GM12878 (cell line): ENCODE measurements around the gene ZNF771. TPM values are rescaled to one million over a fixed set of nuclear protein-coding genes. Genes with fewer than 3 reads are reported as not detected.
A peak's percentile ranks its signal among the peaks of the same experiment; 100 is the strongest.

Experiments used
- BACH1 ChIP-seq: fragments of 450-650 bp; IDR thresholded peaks from 2 replicates; pipeline ENCODE4 v1.6.1; 2017; ENCODE audit warnings: mild to moderate bottlenecking, borderline replicate concordance
- FOXK2 ChIP-seq: fragments of 450-650 bp; IDR thresholded peaks from 2 replicates; pipeline ENCODE4 v1.6.1; 2017; ENCODE audit warnings: mild to moderate bottlenecking, moderate library complexity
- GATAD2B ChIP-seq: fragments of 450-650 bp; conservative IDR thresholded peaks from 2 replicates; pipeline ENCODE4 v1.6.1; 2017; ENCODE audit warnings: low read depth, mild to moderate bottlenecking, moderate library complexity
- HCFC1 ChIP-seq: fragments of 150-350 bp; IDR thresholded peaks from 2 replicates; pipeline ENCODE4 v1.6.1; 2014; ENCODE audit warnings: low read length
- MYC ChIP-seq: IDR thresholded peaks from 2 replicates; pipeline ENCODE4 v1.6.1; 2011; ENCODE audit warnings: mild to moderate bottlenecking, low read length, moderate library complexity, inconsistent platforms; ENCODE audit not compliant: insufficient read depth, insufficient replicate concordance, insufficient read length, severe bottlenecking
- NBN ChIP-seq: fragments of 450-650 bp; IDR thresholded peaks from 2 replicates; pipeline ENCODE4 v1.6.1; 2016
- NFYB ChIP-seq: IDR thresholded peaks from 2 replicates; pipeline ENCODE4 v1.6.1; 2011; ENCODE audit warnings: low read depth, mild to moderate bottlenecking, low read length, improper control_type of control experiment, moderate library complexity; ENCODE audit not compliant: insufficient read depth
- POLR2AphosphoS5 ChIP-seq: IDR thresholded peaks from 2 replicates; pipeline ENCODE4 v1.6.1; 2011; ENCODE audit warnings: mild to moderate bottlenecking, low read length, inconsistent platforms
- RAD51 ChIP-seq: fragments of 450-650 bp; IDR thresholded peaks from 2 replicates; pipeline ENCODE4 v1.6.1; 2016; ENCODE audit warnings: moderate library complexity, mild to moderate bottlenecking, inconsistent platforms
- TAF1 ChIP-seq: IDR thresholded peaks from 2 replicates; pipeline ENCODE4 v1.6.1; 2011; ENCODE audit warnings: mild to moderate bottlenecking, low read depth, low read length, borderline replicate concordance
- polyA plus RNA-seq, 11 experiments: library from polyadenylated mRNA; depleted of rRNA in 4 of 11; unstranded in 6 of 11; stranded (reverse) in 5 of 11; fragments of >200 nt; fragmentation: Nextera tagmentation in 4 of 11; fragmentation: Illumina TruSeq in 1 of 11; extraction: Ambion mirVana in 4 of 11; extraction: Trizol in 1 of 11; gene quantifications; 1 replicate in 1 of 11; 2 replicates in 10 of 11; pipeline versions ENCODE4 v1.2.1 to v1.2.3, GENCODE V29; 2011 to 2016; ENCODE audit warnings: inconsistent platforms in 2 of 11, missing spikeins in 2 of 11, low read depth in 1 of 11
- total RNA-seq, 4 experiments: library from RNA; depleted of rRNA in 3 of 4; stranded (reverse); fragments of >200 nt in 3 of 4; fragmentation: Illumina TruSeq in 1 of 4; extraction: Trizol in 1 of 4; gene quantifications; 2 replicates each; pipeline versions ENCODE4 v1.2.1 to v1.2.3, GENCODE V29; 2013 to 2021
- TF ChIP-seq, protein P1 (sequence below): fragments of 450-650 bp; conservative IDR thresholded peaks from 2 replicates; pipeline ENCODE4 v1.6.1; 2017; ENCODE audit warnings: mild to moderate bottlenecking, moderate library complexity
- TF ChIP-seq, protein P2 (sequence below): IDR thresholded peaks from 2 replicates; pipeline ENCODE4 v1.6.1; 2011; ENCODE audit warnings: borderline replicate concordance, low read depth, mild to moderate bottlenecking, moderate library complexity, mixed read lengths, low read length; ENCODE audit not compliant: insufficient read depth; ENCODE audit errors: extremely low read length
- TF ChIP-seq, protein P3 (sequence below): fragments of 450-650 bp; IDR thresholded peaks from 2 replicates; pipeline ENCODE4 v1.6.1; 2017; ENCODE audit warnings: mild to moderate bottlenecking, moderate library complexity
- TF ChIP-seq, protein P4 (sequence below): IDR thresholded peaks from 2 replicates; pipeline ENCODE4 v1.6.1; 2012; ENCODE audit warnings: improper control_type of control experiment, low read depth, low read length; ENCODE audit not compliant: insufficient replicate concordance
- TF ChIP-seq, protein P5 (sequence below): IDR thresholded peaks from 2 replicates; pipeline ENCODE4 v1.6.1; 2011; ENCODE audit warnings: low read depth, low read length, improper control_type of control experiment, borderline replicate concordance

ZNF771 gene
- total and polyA plus RNA-seq, 10 of the 15 experiments (the other 5 are each of a cell fraction or from before 2014, with no cell fraction given): 0.98 to 7.6 (median 3.7) TPM

DNA sequence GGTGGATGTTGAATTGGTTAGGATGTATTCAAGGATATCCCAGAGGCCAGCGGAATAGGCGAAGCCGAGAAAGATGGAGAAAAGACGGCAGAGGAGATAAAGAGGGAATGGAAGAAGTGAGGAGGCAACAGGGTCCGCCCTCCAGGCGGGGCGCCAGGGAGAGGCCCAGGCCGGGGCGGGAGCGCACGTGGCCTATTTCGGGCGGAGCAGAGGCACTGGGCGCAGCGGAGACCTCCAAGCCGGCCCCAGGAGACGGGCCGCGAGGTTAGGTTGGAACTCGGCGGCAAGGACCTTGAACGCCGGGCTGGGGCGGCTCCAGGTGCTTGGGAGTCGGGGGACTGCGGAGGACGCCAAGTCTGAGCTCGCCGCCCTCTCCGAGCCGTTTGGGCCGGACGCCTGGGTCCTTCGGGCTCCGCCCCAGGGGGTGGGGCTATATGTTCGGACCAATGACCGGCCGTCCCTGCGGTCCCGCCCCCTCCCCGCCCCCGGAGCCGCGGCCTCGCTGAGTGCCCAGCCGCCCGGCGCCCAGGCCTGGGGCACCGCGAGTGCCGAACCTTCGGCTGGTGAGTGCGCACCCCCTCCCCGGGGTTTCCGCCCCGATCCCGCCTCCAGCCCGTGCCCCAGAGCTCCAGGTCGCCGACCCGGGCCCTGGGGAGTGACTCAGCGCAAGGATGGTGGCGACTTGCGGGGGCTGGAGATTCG, at the start of gene ZNF771 (continued):
- TF ChIP-seq GATAD2B (peak; percentile 91), FOXK2 (0 out of 2 replicates have a peak, but pooled peaks have one; percentile 22), BACH1 (peak; percentile 18; the same call in 1 of the 2 replicates), RAD51 (peak; percentile 81), TAF1 (peak; percentile 71; the same call in 1 of the 2 replicates), POLR2AphosphoS5 (peak; percentile 78), HCFC1 (0 out of 2 replicates have a peak, but pooled peaks have one; percentile 10), NBN (0 out of 2 replicates have a peak, but pooled peaks have one; percentile 59), NFYB (peak; percentile 64; the same call in 1 of the 2 replicates), MYC (peak; percentile 39)
- TF ChIP-seq, protein P1, sequence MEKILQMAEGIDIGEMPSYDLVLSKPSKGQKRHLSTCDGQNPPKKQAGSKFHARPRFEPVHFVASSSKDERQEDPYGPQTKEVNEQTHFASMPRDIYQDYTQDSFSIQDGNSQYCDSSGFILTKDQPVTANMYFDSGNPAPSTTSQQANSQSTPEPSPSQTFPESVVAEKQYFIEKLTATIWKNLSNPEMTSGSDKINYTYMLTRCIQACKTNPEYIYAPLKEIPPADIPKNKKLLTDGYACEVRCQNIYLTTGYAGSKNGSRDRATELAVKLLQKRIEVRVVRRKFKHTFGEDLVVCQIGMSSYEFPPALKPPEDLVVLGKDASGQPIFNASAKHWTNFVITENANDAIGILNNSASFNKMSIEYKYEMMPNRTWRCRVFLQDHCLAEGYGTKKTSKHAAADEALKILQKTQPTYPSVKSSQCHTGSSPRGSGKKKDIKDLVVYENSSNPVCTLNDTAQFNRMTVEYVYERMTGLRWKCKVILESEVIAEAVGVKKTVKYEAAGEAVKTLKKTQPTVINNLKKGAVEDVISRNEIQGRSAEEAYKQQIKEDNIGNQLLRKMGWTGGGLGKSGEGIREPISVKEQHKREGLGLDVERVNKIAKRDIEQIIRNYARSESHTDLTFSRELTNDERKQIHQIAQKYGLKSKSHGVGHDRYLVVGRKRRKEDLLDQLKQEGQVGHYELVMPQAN: peak; percentile 86
- TF ChIP-seq, protein P2, sequence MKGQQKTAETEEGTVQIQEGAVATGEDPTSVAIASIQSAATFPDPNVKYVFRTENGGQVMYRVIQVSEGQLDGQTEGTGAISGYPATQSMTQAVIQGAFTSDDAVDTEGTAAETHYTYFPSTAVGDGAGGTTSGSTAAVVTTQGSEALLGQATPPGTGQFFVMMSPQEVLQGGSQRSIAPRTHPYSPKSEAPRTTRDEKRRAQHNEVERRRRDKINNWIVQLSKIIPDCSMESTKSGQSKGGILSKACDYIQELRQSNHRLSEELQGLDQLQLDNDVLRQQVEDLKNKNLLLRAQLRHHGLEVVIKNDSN: peak; percentile 83
- TF ChIP-seq, protein P3, sequence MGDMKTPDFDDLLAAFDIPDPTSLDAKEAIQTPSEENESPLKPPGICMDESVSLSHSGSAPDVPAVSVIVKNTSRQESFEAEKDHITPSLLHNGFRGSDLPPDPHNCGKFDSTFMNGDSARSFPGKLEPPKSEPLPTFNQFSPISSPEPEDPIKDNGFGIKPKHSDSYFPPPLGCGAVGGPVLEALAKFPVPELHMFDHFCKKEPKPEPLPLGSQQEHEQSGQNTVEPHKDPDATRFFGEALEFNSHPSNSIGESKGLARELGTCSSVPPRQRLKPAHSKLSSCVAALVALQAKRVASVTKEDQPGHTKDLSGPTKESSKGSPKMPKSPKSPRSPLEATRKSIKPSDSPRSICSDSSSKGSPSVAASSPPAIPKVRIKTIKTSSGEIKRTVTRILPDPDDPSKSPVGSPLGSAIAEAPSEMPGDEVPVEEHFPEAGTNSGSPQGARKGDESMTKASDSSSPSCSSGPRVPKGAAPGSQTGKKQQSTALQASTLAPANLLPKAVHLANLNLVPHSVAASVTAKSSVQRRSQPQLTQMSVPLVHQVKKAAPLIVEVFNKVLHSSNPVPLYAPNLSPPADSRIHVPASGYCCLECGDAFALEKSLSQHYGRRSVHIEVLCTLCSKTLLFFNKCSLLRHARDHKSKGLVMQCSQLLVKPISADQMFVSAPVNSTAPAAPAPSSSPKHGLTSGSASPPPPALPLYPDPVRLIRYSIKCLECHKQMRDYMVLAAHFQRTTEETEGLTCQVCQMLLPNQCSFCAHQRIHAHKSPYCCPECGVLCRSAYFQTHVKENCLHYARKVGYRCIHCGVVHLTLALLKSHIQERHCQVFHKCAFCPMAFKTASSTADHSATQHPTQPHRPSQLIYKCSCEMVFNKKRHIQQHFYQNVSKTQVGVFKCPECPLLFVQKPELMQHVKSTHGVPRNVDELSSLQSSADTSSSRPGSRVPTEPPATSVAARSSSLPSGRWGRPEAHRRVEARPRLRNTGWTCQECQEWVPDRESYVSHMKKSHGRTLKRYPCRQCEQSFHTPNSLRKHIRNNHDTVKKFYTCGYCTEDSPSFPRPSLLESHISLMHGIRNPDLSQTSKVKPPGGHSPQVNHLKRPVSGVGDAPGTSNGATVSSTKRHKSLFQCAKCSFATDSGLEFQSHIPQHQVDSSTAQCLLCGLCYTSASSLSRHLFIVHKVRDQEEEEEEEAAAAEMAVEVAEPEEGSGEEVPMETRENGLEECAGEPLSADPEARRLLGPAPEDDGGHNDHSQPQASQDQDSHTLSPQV: no peak
- TF ChIP-seq, protein P4, sequence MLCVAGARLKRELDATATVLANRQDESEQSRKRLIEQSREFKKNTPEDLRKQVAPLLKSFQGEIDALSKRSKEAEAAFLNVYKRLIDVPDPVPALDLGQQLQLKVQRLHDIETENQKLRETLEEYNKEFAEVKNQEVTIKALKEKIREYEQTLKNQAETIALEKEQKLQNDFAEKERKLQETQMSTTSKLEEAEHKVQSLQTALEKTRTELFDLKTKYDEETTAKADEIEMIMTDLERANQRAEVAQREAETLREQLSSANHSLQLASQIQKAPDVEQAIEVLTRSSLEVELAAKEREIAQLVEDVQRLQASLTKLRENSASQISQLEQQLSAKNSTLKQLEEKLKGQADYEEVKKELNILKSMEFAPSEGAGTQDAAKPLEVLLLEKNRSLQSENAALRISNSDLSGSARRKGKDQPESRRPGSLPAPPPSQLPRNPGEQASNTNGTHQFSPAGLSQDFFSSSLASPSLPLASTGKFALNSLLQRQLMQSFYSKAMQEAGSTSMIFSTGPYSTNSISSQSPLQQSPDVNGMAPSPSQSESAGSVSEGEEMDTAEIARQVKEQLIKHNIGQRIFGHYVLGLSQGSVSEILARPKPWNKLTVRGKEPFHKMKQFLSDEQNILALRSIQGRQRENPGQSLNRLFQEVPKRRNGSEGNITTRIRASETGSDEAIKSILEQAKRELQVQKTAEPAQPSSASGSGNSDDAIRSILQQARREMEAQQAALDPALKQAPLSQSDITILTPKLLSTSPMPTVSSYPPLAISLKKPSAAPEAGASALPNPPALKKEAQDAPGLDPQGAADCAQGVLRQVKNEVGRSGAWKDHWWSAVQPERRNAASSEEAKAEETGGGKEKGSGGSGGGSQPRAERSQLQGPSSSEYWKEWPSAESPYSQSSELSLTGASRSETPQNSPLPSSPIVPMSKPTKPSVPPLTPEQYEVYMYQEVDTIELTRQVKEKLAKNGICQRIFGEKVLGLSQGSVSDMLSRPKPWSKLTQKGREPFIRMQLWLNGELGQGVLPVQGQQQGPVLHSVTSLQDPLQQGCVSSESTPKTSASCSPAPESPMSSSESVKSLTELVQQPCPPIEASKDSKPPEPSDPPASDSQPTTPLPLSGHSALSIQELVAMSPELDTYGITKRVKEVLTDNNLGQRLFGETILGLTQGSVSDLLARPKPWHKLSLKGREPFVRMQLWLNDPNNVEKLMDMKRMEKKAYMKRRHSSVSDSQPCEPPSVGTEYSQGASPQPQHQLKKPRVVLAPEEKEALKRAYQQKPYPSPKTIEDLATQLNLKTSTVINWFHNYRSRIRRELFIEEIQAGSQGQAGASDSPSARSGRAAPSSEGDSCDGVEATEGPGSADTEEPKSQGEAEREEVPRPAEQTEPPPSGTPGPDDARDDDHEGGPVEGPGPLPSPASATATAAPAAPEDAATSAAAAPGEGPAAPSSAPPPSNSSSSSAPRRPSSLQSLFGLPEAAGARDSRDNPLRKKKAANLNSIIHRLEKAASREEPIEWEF: no peak
- TF ChIP-seq, protein P5, sequence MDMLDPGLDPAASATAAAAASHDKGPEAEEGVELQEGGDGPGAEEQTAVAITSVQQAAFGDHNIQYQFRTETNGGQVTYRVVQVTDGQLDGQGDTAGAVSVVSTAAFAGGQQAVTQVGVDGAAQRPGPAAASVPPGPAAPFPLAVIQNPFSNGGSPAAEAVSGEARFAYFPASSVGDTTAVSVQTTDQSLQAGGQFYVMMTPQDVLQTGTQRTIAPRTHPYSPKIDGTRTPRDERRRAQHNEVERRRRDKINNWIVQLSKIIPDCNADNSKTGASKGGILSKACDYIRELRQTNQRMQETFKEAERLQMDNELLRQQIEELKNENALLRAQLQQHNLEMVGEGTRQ: peak; percentile 30; the same call in 1 of the 2 replicates
